Cardiac fibroblast (primary cell): ENCODE data around the gene TMEM72.

Experiments
- DNase-seq, 2 donors: peaks; one replicate each; pipeline versions ENCODE4 v3.0.0 to v3.0.0-alpha.2; 2010; ENCODE audit warnings: low read depth in 2 of 2
- H3K4me3 ChIP-seq, 2 donors: replicated peaks in 1 of 2; 1 replicate in 1 of 2; 2 replicates in 1 of 2; pipeline ENCODE4 v1.5.1; 2011; ENCODE audit warnings: low read depth in 2 of 2, low read length in 2 of 2, mild to moderate bottlenecking in 2 of 2, moderate library complexity in 1 of 2
- CTCF ChIP-seq: IDR thresholded peaks from one replicate; pipeline ENCODE4 v1.5.1; 2011; ENCODE audit warnings: low read depth, mild to moderate bottlenecking, low read length, inconsistent platforms

The TMEM72 gene

GRCh38 chr10:44895280-44895679 lies 15.9 kb upstream of the TMEM72 start:
- no peak for TF ChIP-seq CTCF
- no peak for DNase-seq
- no peak overlapping the region for H3K4me3 ChIP-seq

- no peak overlapping the region for H3K4me3 ChIP-seq
- no peak for DNase-seq
- TF ChIP-seq CTCF = no peak
These were observed 14.1 kb upstream of the TMEM72 start for GRCh38 chr10:44897049-44897448.

- no peak for TF ChIP-seq CTCF
- DNase-seq = no peak
These were observed 12.5 kb upstream of the TMEM72 start for GRCh38 chr10:44898665-44899064.

GRCh38 chr10:44899450-44900080 lies 11.6 kb upstream of the TMEM72 start:
- no peak for DNase-seq
- no peak overlapping the region for H3K4me3 ChIP-seq
- TF ChIP-seq CTCF = no peak

More at GRCh38 chr10:44898665-44899064, 12.5 kb upstream of the TMEM72 start:
- H3K4me3 ChIP-seq = no peak overlapping the region

GRCh38 chr10:44902941-44903545 lies 8.1 kb upstream of the TMEM72 start:
- no peak for DNase-seq
- no peak overlapping the region for H3K4me3 ChIP-seq
- no peak for TF ChIP-seq CTCF

GRCh38 chr10:44906486-44906885 lies 4.7 kb upstream of the TMEM72 start:
- H3K4me3 ChIP-seq = no peak overlapping the region
- no peak for TF ChIP-seq CTCF
- no peak for DNase-seq
